ENCODE results near the gene TMEM123. TPM values are rescaled to one million over a fixed set of nuclear protein-coding genes. Genes with fewer than 3 reads are reported as not detected.
"Not testable (repeated sequence)": the region's sequence is repeated elsewhere in the genome, so short reads cannot be mapped to it uniquely, and the experiment has no call there.

TMEM123 gene
- total RNA-seq, 1 donor from 2014 or later: 172 TPM

- H3K36me3 ChIP-seq (ENCODE audit: control insufficient read depth, insufficient read depth, low read length): peaks cover 6% of the 10 kb centered on the region
- FAIRE-seq (no peak), DNase-seq (ENCODE audit: low read depth) (no peak)
- no peak for TF ChIP-seq CTCF (IDR thresholded peaks at IDR 0.05; ENCODE audit: insufficient read depth, low read length, severe bottlenecking)
- no peak overlapping the region for H3K4me3 ChIP-seq (ENCODE audit: low read depth, low read length)
- no peaks in the 10 kb centered on the region for H3K27me3 ChIP-seq (ENCODE audit: control insufficient read depth, insufficient read depth, low read length)
Observed at GRCh38 chr11:102447193-102447592, 5.4 kb downstream of the TMEM123 start.

GRCh38 chr11:102446606-102447005 lies 6.0 kb downstream of the TMEM123 start:
- TF ChIP-seq CTCF (IDR thresholded peaks at IDR 0.05; ENCODE audit: insufficient read depth, low read length, severe bottlenecking): no peak
- DNase-seq (ENCODE audit: low read depth): peak; percentile 52
- no peaks in the 10 kb centered on the region for H3K27me3 ChIP-seq (ENCODE audit: control insufficient read depth, insufficient read depth, low read length)
- no peak for FAIRE-seq
- no peak overlapping the region for H3K4me3 ChIP-seq (ENCODE audit: low read depth, low read length)
- peaks cover 6% of the 10 kb centered on the region for H3K36me3 ChIP-seq (ENCODE audit: control insufficient read depth, insufficient read depth, low read length)

GRCh38 chr11:102444693-102445092 lies 7.9 kb downstream of the TMEM123 start:
- H3K27me3 ChIP-seq (ENCODE audit: control insufficient read depth, insufficient read depth, low read length); H3K36me3 ChIP-seq (ENCODE audit: control insufficient read depth, insufficient read depth, low read length); FAIRE-seq: not testable (repeated sequence)

GRCh38 chr11:102444142-102444541 lies 8.4 kb downstream of the TMEM123 start:
- H3K4me3 ChIP-seq (ENCODE audit: low read depth, low read length); H3K27me3 ChIP-seq (ENCODE audit: control insufficient read depth, insufficient read depth, low read length); DNase-seq (ENCODE audit: low read depth); FAIRE-seq; H3K36me3 ChIP-seq (ENCODE audit: control insufficient read depth, insufficient read depth, low read length): not testable (repeated sequence)

More at GRCh38 chr11:102444693-102445092, 7.9 kb downstream of the TMEM123 start:
- not testable (repeated sequence) for DNase-seq (ENCODE audit: low read depth); H3K4me3 ChIP-seq (ENCODE audit: low read depth, low read length)

GRCh38 chr11:102439063-102439363 lies 13.6 kb downstream of the TMEM123 start:
- not testable (repeated sequence) for H3K36me3 ChIP-seq (ENCODE audit: control insufficient read depth, insufficient read depth, low read length); FAIRE-seq; DNase-seq (ENCODE audit: low read depth); H3K27me3 ChIP-seq (ENCODE audit: control insufficient read depth, insufficient read depth, low read length); H3K4me3 ChIP-seq (ENCODE audit: low read depth, low read length)

GRCh38 chr11:102438311-102439062 lies 14.1 kb downstream of the TMEM123 start:
- TF ChIP-seq CTCF (IDR thresholded peaks at IDR 0.05; ENCODE audit: insufficient read depth, low read length, severe bottlenecking): no peak
- no peak for DNase-seq (ENCODE audit: low read depth)
- FAIRE-seq: no peak
- H3K36me3 ChIP-seq (ENCODE audit: control insufficient read depth, insufficient read depth, low read length): peaks cover 3% of the 10 kb centered on the region
- no peak overlapping the region for H3K4me3 ChIP-seq (ENCODE audit: low read depth, low read length)
- H3K27me3 ChIP-seq (ENCODE audit: control insufficient read depth, insufficient read depth, low read length): no peaks in the 10 kb centered on the region

GRCh38 chr11:102437727-102438126 lies 14.8 kb downstream of the TMEM123 start:
- no peaks in the 10 kb centered on the region for H3K27me3 ChIP-seq (ENCODE audit: control insufficient read depth, insufficient read depth, low read length)
- DNase-seq (ENCODE audit: low read depth): no peak
- peaks cover 4% of the 10 kb centered on the region for H3K36me3 ChIP-seq (ENCODE audit: control insufficient read depth, insufficient read depth, low read length)
- FAIRE-seq: no peak
- H3K4me3 ChIP-seq (ENCODE audit: low read depth, low read length): no peak overlapping the region
- no peak for TF ChIP-seq CTCF (IDR thresholded peaks at IDR 0.05; ENCODE audit: insufficient read depth, low read length, severe bottlenecking)
